Activated CD8-positive, alpha-beta memory T cell treated with anti-CD3 and anti-CD28 coated beads, Interleukin-2, amount 10 ng/mL, durations not matched to agents 7 days and 5 days (primary cell): ENCODE measurements around the gene DGKI. TPM values are rescaled to one million over a fixed set of nuclear protein-coding genes. Genes with fewer than 3 reads are reported as not detected.
A peak's percentile ranks its signal among the peaks of the same experiment; 100 is the strongest.

Experiments used
- ATAC-seq: fragments of 150-1000 bp; cut with Tn5 transposase; one replicate; pipeline ENCODE4 v1.10.0; 2021; ENCODE audit warnings: moderate library complexity
- CTCF ChIA-PET: fragments of 350-600 bp; sonication (Branson Sonifier 250); formaldehyde crosslinking; loops from one replicate; lab custom pipeline; 2021; ENCODE audit warnings: antibody characterized with exemption; lab: Charles Lee
- DNase-seq: peaks from one replicate; pipeline ENCODE4 v3.0.0-alpha.2; 2020
- H3K27ac Mint-ChIP-seq: one replicate; pipeline ENCODE4 v1.8.0; 2021; ENCODE audit warnings: mild to moderate bottlenecking, mixed read lengths
- H3K27me3 Mint-ChIP-seq: one replicate; pipeline ENCODE4 v1.8.0; 2021; ENCODE audit warnings: mixed read lengths
- H3K36me3 Mint-ChIP-seq: one replicate; pipeline ENCODE4 v1.8.0; 2021; ENCODE audit warnings: mild to moderate bottlenecking, mixed read lengths
- H3K4me1 Mint-ChIP-seq: one replicate; pipeline ENCODE4 v1.8.0; 2021; ENCODE audit warnings: mixed read lengths
- H3K4me3 Mint-ChIP-seq: one replicate; pipeline ENCODE4 v1.8.0; 2021; ENCODE audit warnings: mild to moderate bottlenecking, moderate library complexity, mixed read lengths
- H3K9me3 Mint-ChIP-seq: one replicate; pipeline ENCODE4 v1.8.0; 2022; ENCODE audit warnings: low read depth, mixed read lengths
- total RNA-seq, 2 experiments: library from RNA; stranded (reverse); gene quantifications; one replicate each; pipeline ENCODE4 v1.2.3, GENCODE V29; 2021

DGKI gene
- total RNA-seq, result 1 to 10 TPM in 1 of 2 experiments, not detected in 1; 2.2 TPM

DNA sequence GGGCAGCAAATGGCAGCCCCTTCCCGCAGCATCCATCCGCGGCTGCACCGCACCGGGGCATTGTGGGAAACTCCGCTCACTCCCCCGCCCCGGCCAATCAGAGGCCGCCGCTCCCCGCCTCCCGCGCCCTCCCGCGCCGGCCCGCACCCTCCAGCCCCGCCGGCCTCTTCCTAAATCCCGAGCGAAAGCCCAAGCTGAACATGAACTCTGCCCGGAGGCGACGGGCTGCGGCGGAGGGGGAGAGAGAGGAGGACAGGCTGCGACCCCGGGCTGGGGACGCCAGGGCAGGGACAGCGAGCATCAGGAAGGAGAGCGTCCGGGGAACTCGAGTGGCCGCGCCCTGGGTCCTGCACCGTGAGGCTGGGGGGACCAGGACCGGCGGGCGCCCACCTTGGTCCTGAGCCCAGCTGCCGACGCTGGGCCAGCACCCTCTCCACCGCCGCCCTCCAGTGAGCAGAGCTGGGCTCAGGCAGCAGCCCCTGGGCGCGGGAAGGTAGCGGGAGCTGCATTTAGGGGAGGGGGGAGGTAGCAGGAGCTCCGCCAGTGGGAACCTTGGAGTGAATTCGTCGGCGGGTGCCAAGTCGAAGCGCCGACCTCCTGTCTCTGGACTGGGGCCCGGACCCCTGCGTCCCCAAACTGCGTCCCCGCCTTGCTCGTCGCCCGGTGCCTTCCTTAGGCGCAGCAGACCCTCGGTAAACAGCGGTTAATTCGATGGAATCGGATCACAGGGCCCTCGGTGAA lies at the start of gene DGKI:
Gene DGKI (minus strand): TSS at position 148 of the 741 bp plus-strand sequence.
- peak within 1 kb of the TSS; percentile 41 for H3K4me3 Mint-ChIP-seq
- CTCF ChIA-PET, result no interaction called here
- peak; percentile 56 for ATAC-seq
- DNase-seq, result no peak
- no peaks in the 10 kb centered on the region for H3K36me3 Mint-ChIP-seq
- no peaks in the 10 kb centered on the region for H3K9me3 Mint-ChIP-seq
- no peak within 1 kb of the TSS for H3K27ac Mint-ChIP-seq
- H3K4me1 Mint-ChIP-seq, result peaks cover 7% of the 10 kb centered on the region
- H3K27me3 Mint-ChIP-seq, result peaks cover 82% of the 10 kb centered on the region

DNA sequence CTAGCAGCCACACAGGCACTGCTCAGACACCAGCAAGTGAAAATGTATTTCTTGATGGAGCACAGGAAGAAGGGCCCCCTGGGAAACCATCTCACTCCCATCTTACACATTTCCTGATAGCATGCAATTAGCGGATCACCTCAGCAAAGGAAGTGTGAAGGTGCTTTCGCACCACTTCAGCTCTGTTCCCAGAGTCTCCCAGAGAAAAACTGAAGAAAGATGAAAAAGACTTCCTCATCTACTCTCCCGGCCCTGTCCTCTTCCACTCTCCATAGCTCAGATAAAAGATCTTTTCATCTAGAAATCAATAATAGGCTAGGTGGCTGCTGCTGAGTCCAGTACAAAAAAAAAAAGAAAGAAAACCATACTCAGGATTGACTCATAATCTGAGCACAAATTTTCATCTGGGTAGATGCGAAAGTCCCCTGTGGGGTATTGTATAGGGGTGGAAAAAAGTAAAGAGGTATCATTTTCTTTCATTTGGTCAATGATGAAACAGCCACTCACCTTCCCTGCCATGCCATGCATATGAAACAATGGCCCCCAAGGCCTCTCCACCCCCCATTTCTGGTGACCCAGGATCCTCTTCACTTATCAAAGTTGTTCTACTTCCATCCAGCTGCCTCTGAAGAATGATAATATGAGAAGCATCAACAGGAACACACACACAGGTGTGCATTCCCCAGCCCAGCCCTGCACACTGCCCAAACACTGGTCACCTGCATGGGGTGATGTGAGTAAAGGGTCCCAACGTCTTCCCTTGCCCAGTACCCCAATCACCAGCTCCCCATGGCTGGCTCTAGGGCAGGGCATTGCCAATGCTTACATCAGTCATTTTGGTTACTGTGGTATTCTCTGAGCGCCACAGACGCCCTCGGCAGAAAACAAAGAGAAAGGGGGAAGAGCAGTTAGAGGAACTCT lies 48.8 kb upstream of the DGKI start:
- peak overlapping the region; percentile 58 for H3K27ac Mint-ChIP-seq
- H3K36me3 Mint-ChIP-seq, result peaks cover 20% of the 10 kb centered on the region
- H3K4me1 Mint-ChIP-seq, result peaks cover 34% of the 10 kb centered on the region
- CTCF ChIA-PET, result interaction anchor here (1.9 to 2.2 kb wide), 2 partner anchors 107 to 240 kb away, joined by 9 to 10 read pairs; partner anchors contain the start of gene CREB3L2
- no peak overlapping the region for H3K4me3 Mint-ChIP-seq
- no peaks in the 10 kb centered on the region for H3K9me3 Mint-ChIP-seq
- no peaks in the 10 kb centered on the region for H3K27me3 Mint-ChIP-seq
- peak; percentile 46 for ATAC-seq
- peak; percentile 44 for DNase-seq

- H3K27ac Mint-ChIP-seq, result no peak overlapping the region
- CTCF ChIA-PET, result interaction anchor here (0.9 to 1.9 kb wide), 3 partner anchors 10 to 237 kb away, joined by 3 to 9 read pairs (median 8); partner anchors contain the start of gene CREB3L2
- H3K4me3 Mint-ChIP-seq, result no peak overlapping the region
- ATAC-seq, result no peak
- H3K27me3 Mint-ChIP-seq, result no peaks in the 10 kb centered on the region
- H3K4me1 Mint-ChIP-seq, result peaks cover 30% of the 10 kb centered on the region
- peaks cover 19% of the 10 kb centered on the region for H3K36me3 Mint-ChIP-seq
- DNase-seq, result no peak
- H3K9me3 Mint-ChIP-seq, result no peaks in the 10 kb centered on the region
These were observed 46.5 kb upstream of the DGKI start for GRCh38 chr7:137893143-137893742.

GRCh38 chr7:137891016-137891655 lies 44.4 kb upstream of the DGKI start:
- Mint-ChIP-seq H3K36me3 (peaks cover 13% of the 10 kb centered on the region), H3K4me3 (no peak overlapping the region), H3K27me3 (no peaks in the 10 kb centered on the region), H3K9me3 (no peaks in the 10 kb centered on the region), H3K27ac (no peak overlapping the region), H3K4me1 (peaks cover 27% of the 10 kb centered on the region)
- ATAC-seq (no peak), DNase-seq (no peak)
- CTCF ChIA-PET, result interaction anchor here (0.7 kb wide), 2 partner anchors 9 to 13 kb away, joined by 3 read pairs; no protein-coding TSS in a partner anchor

- Mint-ChIP-seq H3K36me3 (peaks cover 13% of the 10 kb centered on the region), H3K4me3 (no peak overlapping the region), H3K27me3 (no peaks in the 10 kb centered on the region), H3K27ac (no peak overlapping the region), H3K9me3 (no peaks in the 10 kb centered on the region), H3K4me1 (peaks cover 23% of the 10 kb centered on the region)
- no peak for DNase-seq
- no peak for ATAC-seq
- CTCF ChIA-PET, result interaction anchor here (0.7 to 0.9 kb wide), 3 partner anchors 9 to 119 kb away, joined by 3 read pairs; no protein-coding TSS in a partner anchor
These were observed 43.7 kb upstream of the DGKI start for GRCh38 chr7:137890449-137890921.

DNA sequence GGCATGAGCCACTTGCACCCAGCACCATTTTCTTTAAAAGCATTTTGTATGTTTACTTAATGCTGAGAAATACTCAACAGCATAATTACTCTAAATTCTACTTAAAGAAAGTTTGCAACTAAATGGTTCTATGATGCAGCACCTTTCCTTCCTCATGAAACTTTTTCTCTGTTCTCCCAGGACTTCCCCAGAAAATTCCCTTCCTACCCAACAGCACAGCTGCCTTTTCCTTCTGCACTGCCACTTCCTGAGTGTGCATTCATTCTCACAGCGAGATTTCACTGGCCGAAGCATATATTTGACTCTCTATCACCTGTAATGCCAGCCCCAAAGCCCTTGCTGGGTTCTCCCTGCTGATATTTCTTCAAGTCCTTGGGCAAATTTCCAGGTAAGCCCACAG lies 41.5 kb upstream of the DGKI start:
- no peak overlapping the region for H3K27ac Mint-ChIP-seq

DNA sequence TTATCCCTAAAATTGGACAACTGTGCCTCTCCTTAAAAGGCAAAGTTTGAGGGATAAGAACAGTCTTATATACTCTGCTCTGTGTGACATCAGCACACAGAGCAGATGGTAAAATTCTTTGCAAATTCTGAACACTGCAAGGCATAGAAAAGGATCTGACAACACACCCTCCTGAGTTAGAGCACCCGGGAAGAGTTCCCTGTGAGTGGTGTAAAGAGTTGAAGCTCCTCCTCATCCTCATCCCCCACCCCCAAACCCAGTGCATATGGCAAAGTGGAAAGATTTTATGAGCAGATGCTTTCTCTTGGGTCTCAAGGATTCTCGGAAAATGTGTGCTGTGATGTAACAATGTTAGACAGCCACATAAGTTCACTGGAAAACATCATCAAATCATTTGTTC lies 40.0 kb upstream of the DGKI start:
- ATAC-seq, result no peak

More for the DNA sequence above, 41.5 kb upstream of the DGKI start:
- DNase-seq (no peak), ATAC-seq (no peak)
- H3K4me1 Mint-ChIP-seq, result peaks cover 15% of the 10 kb centered on the region
- CTCF ChIA-PET, result interaction anchor here (0.7 to 1.4 kb wide), 2 partner anchors 15 to 232 kb away, joined by 3 to 4 read pairs; no protein-coding TSS in a partner anchor
- no peaks in the 10 kb centered on the region for H3K9me3 Mint-ChIP-seq
- no peak overlapping the region for H3K4me3 Mint-ChIP-seq
- H3K27me3 Mint-ChIP-seq, result no peaks in the 10 kb centered on the region
- H3K36me3 Mint-ChIP-seq, result peaks cover 7% of the 10 kb centered on the region

DNA sequence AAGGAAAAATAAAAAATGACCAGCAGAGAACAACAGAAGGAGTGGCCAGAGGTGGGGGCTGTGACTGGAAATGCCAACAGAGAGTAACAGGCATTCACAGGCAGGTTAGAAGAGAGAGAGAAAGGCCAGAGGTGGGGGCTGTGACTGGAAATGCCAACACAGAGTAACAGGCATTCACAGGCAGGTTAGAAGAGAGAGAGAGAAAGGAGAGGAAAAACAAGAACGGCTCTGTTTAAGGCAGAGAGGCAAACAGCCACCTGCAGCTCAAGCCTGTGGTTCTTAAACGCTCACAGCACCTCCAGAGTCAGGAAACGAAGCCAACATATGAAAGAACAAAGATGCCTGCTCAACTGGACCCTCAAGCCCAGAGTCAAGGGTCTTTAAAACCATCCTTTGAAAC lies 39.5 kb upstream of the DGKI start:
- H3K4me1 Mint-ChIP-seq, result peaks cover 29% of the 10 kb centered on the region
- H3K4me3 Mint-ChIP-seq, result no peak overlapping the region
- no peaks in the 10 kb centered on the region for H3K27me3 Mint-ChIP-seq
- DNase-seq (no peak), ATAC-seq (no peak)
- no peak overlapping the region for H3K27ac Mint-ChIP-seq
- no peaks in the 10 kb centered on the region for H3K9me3 Mint-ChIP-seq
- peaks cover 14% of the 10 kb centered on the region for H3K36me3 Mint-ChIP-seq
- CTCF ChIA-PET, result no interaction called here

More for the DNA sequence above, 40.0 kb upstream of the DGKI start:
- no peaks in the 10 kb centered on the region for H3K9me3 Mint-ChIP-seq
- H3K4me1 Mint-ChIP-seq, result peaks cover 27% of the 10 kb centered on the region
- peaks cover 11% of the 10 kb centered on the region for H3K36me3 Mint-ChIP-seq
- no peaks in the 10 kb centered on the region for H3K27me3 Mint-ChIP-seq
- no peak overlapping the region for H3K4me3 Mint-ChIP-seq
- no peak overlapping the region for H3K27ac Mint-ChIP-seq
- CTCF ChIA-PET, result no interaction called here
- DNase-seq, result no peak

DNA sequence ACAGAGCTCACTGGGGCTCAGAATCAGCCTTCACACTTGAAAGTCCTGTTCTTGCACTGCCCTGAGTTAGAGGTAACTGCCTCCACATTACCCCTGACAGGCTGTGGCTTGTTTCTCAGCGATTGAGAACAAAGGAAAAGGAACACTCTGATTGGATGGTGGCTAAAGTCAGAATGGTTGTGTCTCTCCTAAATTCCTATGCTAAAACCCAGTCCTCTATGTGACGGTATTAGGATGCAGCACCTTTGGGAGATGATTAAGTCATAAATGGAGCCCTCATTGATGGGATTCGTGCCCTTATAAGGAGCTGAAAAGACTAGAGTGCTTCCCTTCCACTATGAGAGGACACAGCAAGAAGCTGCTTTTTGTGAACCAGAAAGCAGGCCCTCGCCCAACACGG lies 38.9 kb upstream of the DGKI start:
- Mint-ChIP-seq H3K27ac (no peak overlapping the region), H3K4me3 (no peak overlapping the region), H3K9me3 (no peaks in the 10 kb centered on the region), H3K4me1 (peaks cover 29% of the 10 kb centered on the region), H3K36me3 (peaks cover 11% of the 10 kb centered on the region), H3K27me3 (no peaks in the 10 kb centered on the region)
- CTCF ChIA-PET, result interaction anchor here (1.3 kb wide), 1 partner anchor 123 kb away, joined by 3 read pairs; no protein-coding TSS in a partner anchor
- no peak for DNase-seq
- ATAC-seq, result no peak

- peaks cover 21% of the 10 kb centered on the region for H3K36me3 Mint-ChIP-seq
- H3K4me3 Mint-ChIP-seq, result no peak overlapping the region
- no peaks in the 10 kb centered on the region for H3K27me3 Mint-ChIP-seq
- CTCF ChIA-PET, result interaction anchor here (1.4 kb wide), 1 partner anchor 227 kb away, joined by 3 read pairs; no protein-coding TSS in a partner anchor
- H3K9me3 Mint-ChIP-seq, result no peaks in the 10 kb centered on the region
- H3K27ac Mint-ChIP-seq, result no peak overlapping the region
- ATAC-seq (no peak), DNase-seq (no peak)
- peaks cover 18% of the 10 kb centered on the region for H3K4me1 Mint-ChIP-seq
These were observed 36.0 kb upstream of the DGKI start for GRCh38 chr7:137882806-137883205.

DNA sequence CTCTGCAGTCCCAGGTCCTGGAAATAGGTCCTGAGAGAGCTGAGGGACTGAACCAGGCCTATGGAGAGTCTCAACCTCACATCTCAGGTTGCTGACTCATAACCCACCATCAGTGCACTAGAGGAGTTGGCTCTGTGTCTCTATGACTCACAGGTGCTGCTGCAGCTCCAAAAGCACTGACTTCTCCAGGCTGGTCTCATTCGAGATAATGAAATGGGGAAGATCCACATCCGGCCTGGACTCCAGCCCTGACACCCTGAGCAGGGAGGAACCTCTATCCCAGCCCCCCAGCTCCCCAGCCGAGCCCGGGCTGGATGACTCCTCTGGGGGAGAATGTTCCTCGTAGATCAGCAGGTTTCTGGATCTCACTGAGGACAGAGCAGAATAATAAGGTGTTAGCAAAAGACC lies 35.5 kb upstream of the DGKI start:
- H3K36me3 Mint-ChIP-seq, result peaks cover 21% of the 10 kb centered on the region
- no peaks in the 10 kb centered on the region for H3K27me3 Mint-ChIP-seq
- H3K9me3 Mint-ChIP-seq, result no peaks in the 10 kb centered on the region
- peak; percentile 66 for DNase-seq
- H3K4me1 Mint-ChIP-seq, result peaks cover 18% of the 10 kb centered on the region
- H3K4me3 Mint-ChIP-seq, result no peak overlapping the region
- CTCF ChIA-PET, result interaction anchor here (1.4 kb wide), 1 partner anchor 226 kb away, joined by 3 read pairs; no protein-coding TSS in a partner anchor
- peak; percentile 97 for ATAC-seq
- H3K27ac Mint-ChIP-seq, result no peak overlapping the region

DNA sequence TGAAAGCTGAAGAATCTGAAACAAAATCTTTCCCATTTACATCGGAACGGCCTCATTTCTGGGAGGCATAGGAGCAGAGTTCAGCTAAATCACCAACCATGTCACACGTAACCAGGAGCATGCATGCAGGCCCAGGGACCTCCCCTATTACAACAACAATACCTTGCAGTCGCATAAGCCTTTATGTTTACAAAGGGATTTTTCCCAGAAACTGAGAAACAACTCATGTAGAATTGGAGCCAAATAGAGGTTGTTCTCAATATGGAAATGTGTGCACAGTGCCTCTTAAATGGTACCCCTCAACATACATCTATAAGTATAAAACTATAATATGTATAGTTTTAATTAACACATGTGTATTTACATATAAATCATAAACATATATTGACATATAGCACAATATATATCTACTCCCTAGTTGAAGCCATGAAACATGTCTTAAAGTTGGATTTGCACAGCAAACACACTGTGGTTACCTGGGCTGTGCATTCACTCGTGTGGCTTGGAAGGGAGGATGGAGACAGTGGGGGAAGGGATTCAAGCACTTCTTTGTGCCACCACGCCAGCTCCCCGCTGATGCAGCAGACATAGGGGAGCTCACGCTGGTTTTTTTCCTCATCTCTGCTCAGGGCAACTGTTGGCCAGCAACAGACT lies 35.0 kb upstream of the DGKI start:
- Mint-ChIP-seq H3K27me3 (no peaks in the 10 kb centered on the region), H3K9me3 (no peaks in the 10 kb centered on the region), H3K4me3 (no peak overlapping the region), H3K36me3 (peaks cover 21% of the 10 kb centered on the region), H3K4me1 (peaks cover 18% of the 10 kb centered on the region), H3K27ac (no peak overlapping the region)
- DNase-seq (no peak), ATAC-seq (peak; percentile 54)
- CTCF ChIA-PET, result interaction anchor here (1.4 kb wide), 1 partner anchor 226 kb away, joined by 3 read pairs; no protein-coding TSS in a partner anchor
